GM12801 (cell line): ENCODE results near the gene MUC21.

ENCODE experiments used
- TF ChIP-seq, protein P1 (sequence below): IDR thresholded peaks from one replicate; pipeline ENCODE4 v1.5.1; 2011; ENCODE audit warnings: control low read depth; ENCODE audit not compliant: insufficient read length; ENCODE audit errors: extremely low read depth

MUC21 gene

DNA sequence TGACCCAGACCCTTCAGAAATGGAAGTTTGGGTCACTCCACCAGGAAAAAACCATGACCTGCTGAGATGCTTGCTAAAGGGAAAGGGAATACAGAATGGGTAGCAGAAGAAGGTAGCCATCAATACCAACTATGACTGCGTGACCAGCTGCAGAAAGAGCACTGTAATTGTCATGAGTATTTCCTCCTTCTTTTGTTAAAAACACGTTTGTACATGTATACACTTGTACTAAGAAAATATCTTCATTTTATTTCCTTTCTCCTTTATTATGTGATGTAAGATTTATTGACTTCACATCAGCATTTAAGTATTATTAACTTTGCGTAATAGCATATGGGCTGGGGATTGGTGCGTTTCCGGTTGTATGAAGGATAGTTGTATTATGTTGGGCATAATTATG lies 12.6 kb upstream of the MUC21 start:
- TF ChIP-seq, protein P1, sequence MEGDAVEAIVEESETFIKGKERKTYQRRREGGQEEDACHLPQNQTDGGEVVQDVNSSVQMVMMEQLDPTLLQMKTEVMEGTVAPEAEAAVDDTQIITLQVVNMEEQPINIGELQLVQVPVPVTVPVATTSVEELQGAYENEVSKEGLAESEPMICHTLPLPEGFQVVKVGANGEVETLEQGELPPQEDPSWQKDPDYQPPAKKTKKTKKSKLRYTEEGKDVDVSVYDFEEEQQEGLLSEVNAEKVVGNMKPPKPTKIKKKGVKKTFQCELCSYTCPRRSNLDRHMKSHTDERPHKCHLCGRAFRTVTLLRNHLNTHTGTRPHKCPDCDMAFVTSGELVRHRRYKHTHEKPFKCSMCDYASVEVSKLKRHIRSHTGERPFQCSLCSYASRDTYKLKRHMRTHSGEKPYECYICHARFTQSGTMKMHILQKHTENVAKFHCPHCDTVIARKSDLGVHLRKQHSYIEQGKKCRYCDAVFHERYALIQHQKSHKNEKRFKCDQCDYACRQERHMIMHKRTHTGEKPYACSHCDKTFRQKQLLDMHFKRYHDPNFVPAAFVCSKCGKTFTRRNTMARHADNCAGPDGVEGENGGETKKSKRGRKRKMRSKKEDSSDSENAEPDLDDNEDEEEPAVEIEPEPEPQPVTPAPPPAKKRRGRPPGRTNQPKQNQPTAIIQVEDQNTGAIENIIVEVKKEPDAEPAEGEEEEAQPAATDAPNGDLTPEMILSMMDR, result no peak

DNA sequence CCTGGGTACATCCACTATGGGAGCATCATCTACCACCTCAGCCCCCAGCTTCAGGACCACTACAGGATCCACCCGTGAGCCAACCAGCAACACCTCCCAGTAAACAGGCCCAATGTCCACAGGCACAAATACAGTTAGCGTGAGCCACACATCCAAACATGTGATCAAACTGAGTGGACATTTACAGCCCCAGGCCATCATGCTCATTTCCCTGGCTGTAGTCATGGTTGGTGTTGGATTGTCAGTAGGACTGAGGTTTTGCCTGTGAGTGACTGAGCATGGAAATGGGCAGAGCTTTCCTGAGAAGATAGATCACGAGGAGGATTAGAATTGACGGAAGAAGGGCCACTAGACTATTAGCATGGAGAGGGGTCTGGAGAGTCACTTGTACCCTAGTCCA lies 10.7 kb upstream of the MUC21 start:
- TF ChIP-seq, protein P1, result no peak

DNA sequence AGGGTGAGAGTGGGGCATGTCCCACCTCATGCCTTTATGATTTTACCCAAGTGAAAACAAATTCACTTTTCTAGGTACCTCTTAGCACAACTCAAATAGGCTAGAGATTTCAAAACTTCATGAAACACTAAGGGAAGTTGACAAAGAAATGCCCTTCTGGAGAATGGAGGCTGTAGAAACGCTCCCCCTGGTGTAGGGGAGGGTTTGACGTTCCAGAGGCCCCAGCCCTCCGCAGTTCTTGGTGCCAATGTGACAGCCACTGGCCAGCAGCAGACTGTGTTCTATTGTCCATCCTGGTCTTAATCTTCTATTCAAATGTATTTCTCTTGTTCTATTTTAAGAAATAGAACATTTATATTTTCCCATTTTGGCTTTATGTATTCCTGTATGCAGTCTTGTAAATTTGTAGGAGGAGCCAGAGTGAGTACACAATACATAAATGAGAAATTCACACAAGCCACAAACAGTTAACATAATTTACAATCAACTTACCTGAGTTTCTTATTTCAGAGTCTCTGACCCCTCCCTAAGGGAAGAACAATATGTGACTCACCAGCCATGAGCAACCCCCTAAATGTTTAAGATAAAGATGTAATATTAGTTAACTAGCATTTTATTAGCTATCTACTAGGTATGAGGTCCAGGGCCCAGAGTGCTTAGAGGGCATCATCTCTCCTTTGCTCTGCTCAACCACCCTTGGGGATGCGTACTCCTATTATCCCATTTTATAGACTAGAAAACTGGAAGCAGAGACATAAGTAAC lies 8.8 kb upstream of the MUC21 start:
- TF ChIP-seq, protein P1, result no peak

DNA sequence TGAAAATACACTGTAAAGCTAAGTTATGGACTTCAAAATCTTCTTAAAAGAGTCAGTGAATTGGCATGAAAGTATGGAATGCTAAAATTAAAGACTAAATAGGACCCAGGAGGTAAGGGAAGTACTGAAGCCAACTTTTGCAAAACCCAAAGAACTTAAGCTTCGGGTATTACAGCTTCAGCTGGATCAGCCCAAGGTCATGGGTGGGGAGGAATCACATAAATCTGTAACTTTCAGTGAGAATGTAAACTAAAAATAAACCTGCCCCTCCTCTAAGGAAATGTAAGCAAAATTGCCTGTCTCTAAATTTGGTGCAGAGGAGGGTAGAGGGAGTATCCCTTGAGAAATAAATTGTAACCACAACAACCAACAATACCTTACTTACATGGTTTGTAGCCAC lies 4.4 kb upstream of the MUC21 start:
- TF ChIP-seq, protein P1, result no peak

DNA sequence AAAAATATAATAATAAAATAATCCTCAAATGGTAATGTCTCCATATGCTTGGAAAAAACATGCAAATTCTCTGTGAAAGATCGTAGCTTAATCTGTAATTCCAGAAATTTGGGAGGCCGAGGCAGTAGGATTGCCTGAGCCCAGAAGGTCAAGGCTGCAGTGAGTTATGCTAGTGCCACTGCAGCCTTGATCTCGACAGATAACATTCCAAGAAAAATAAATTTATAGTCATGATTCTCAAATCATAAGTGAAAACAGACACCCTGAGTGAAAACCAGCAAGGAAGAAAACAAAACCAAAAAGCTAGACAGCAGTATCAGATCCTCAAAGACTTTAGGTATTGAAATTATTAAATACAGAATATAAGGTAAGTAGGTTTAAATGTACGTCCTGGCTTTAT lies 3.8 kb upstream of the MUC21 start:
- TF ChIP-seq, protein P1, result no peak

DNA sequence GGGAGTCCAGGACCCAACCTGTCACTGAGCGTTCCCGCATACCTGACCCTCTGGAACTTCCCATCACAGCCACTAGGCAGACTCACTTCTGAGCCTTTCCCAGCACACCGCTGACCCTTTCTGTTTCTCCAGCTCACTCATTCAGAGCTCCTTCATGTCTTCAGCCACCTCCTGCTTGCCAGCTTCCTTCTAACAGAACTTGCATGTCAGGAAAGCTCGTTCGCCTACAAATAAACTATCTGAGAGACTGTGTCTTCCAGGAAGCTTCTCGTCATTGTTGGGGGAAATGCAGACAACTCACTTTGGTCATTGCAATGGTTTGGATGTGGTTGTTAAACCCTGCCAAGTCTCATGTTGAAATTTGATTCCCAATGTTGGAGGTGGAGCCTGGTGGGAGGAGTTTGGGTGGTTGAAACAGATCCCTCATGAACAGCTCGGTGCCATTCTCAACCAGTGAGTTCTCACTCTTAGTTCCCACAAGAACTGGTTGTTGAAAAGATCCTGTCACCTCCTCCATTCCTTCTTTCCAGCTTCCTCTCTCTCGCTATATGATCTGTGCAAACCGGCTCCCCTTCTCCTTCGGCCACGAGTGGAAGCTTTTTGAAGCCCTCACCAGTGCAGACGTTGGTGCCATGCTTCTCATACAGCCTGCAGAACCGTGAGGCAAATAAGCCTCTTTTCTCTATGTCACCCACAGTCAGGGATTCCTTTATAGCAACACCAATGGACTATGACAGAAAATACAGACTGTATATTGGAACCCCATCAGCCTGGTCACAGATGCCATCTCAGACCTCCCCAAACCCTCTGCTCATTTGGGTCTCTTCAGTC lies 1.4 kb upstream of the MUC21 start:
- TF ChIP-seq, protein P1, result no peak

DNA sequence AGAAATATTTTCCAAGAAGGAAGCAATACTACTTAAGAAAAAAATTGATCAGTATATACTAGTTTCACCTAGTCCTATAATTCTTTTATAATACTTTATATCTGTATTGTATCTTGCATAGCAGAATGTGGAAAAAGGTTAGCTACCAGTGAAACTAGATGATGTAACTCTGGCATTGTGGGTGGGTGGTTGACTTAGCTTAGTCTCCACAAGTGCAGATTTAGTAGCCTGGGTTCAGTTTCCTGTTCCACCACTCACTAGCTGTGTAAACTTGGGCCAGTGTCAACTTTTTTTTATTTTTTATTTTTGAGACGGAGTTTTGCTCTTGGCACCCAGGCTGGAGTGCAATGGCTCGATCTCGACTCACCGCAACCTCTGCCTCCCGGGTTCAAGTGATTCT lies 2.0 kb downstream of the MUC21 start:
- TF ChIP-seq, protein P1, result no peak
